WTC11 (cell line): Measurements from ENCODE around the gene IRF2. TPM values are rescaled to one million over a fixed set of nuclear protein-coding genes. Genes with fewer than 3 reads are reported as not detected.
A peak's percentile ranks its signal among the peaks of the same experiment; 100 is the strongest.

Experiments
- ATAC-seq: fragments of 200-7000 bp; cut with Tn5 transposase; 2 replicates; pipeline ENCODE4 v1.10.0; 2021; ENCODE audit warnings: mild to moderate bottlenecking, moderate library complexity
- Bru-seq: library from RNA; stranded (reverse); fragments of 400-500 nt; gene quantifications from one replicate; lab custom pipeline; 2021; lab: Mats Ljungman, UMichigan
- CTCF ChIA-PET: fragments of 300-600 bp; sonication (Branson Sonifier 250); formaldehyde crosslinking; loops from one replicate; lab custom pipeline; 2021; ENCODE audit warnings: antibody characterized with exemption; lab: Charles Lee
- POLR2A ChIA-PET: fragments of 350-600 bp; sonication (Branson Sonifier 250); formaldehyde crosslinking; loops from one replicate; lab custom pipeline; 2021; ENCODE audit warnings: antibody characterized with exemption; lab: Charles Lee
- DNase-seq: peaks from one replicate; pipeline ENCODE4 v3.0.0; 2021; ENCODE audit warnings: low spot score
- H3K27ac Mint-ChIP-seq: 2 replicates; pipeline ENCODE4 v1.8.0; 2021; ENCODE audit warnings: mixed read lengths
- H3K27me3 Mint-ChIP-seq: 2 replicates; pipeline ENCODE4 v1.8.0; 2021; ENCODE audit warnings: low read depth, mild to moderate bottlenecking, moderate library complexity, mixed read lengths
- H3K36me3 Mint-ChIP-seq: 2 replicates; pipeline ENCODE4 v1.8.0; 2021; ENCODE audit warnings: mixed read lengths
- H3K4me1 Mint-ChIP-seq: 2 replicates; pipeline ENCODE4 v1.8.0; 2022; ENCODE audit warnings: mixed read lengths
- H3K4me3 Mint-ChIP-seq: 2 replicates; pipeline ENCODE4 v1.8.0; 2021; ENCODE audit warnings: mild to moderate bottlenecking, moderate library complexity, mixed read lengths
- H3K9me3 Mint-ChIP-seq: 2 replicates; pipeline ENCODE4 v1.8.0; 2021; ENCODE audit warnings: mixed read lengths
- CREM ChIP-seq: sonication (generic); formaldehyde crosslinking; IDR thresholded peaks from 2 replicates; pipeline ENCODE4 v1.8.1; 2022; ENCODE audit warnings: mild to moderate bottlenecking, missing genetic modification reagents, moderate library complexity
- E2F4 ChIP-seq: sonication (generic); formaldehyde crosslinking; IDR thresholded peaks from 2 replicates; pipeline ENCODE4 v1.8.1; 2022; ENCODE audit warnings: low read depth, mild to moderate bottlenecking, moderate library complexity, missing genetic modification reagents, borderline replicate concordance
- FOXK1 ChIP-seq: sonication (generic); formaldehyde crosslinking; IDR thresholded peaks from 2 replicates; pipeline ENCODE4 v1.8.0; 2022; ENCODE audit warnings: mild to moderate bottlenecking, moderate library complexity, missing genetic modification reagents
- GABPB1 ChIP-seq: sonication (generic); formaldehyde crosslinking; IDR thresholded peaks from 2 replicates; pipeline ENCODE4 v1.8.1; 2023; ENCODE audit warnings: mild to moderate bottlenecking, missing genetic modification reagents
- IRF1 ChIP-seq: sonication (generic); formaldehyde crosslinking; IDR thresholded peaks from 2 replicates; pipeline ENCODE4 v1.8.0; 2023; ENCODE audit warnings: missing genetic modification reagents
- KAT7 ChIP-seq: sonication (generic); formaldehyde crosslinking; IDR thresholded peaks from 2 replicates; pipeline ENCODE4 v1.8.1; 2023; ENCODE audit warnings: missing genetic modification reagents, mild to moderate bottlenecking, borderline replicate concordance
- MAX ChIP-seq: sonication (generic); formaldehyde crosslinking; IDR thresholded peaks from 2 replicates; pipeline ENCODE4 v1.8.0; 2022; ENCODE audit warnings: mild to moderate bottlenecking, missing genetic modification reagents
- MXD4 ChIP-seq: fragments of 250-450 bp; sonication (Bioruptor Pico); IDR thresholded peaks from 2 replicates; pipeline ENCODE4 v1.8.0; 2021; ENCODE audit warnings: mild to moderate bottlenecking, moderate library complexity, borderline replicate concordance
- MYBL2 ChIP-seq: sonication (generic); formaldehyde crosslinking; IDR thresholded peaks from 2 replicates; pipeline ENCODE4 v1.8.1; 2023; ENCODE audit warnings: mild to moderate bottlenecking, moderate library complexity, missing genetic modification reagents
- NFYB ChIP-seq: sonication (generic); formaldehyde crosslinking; conservative IDR thresholded peaks from 2 replicates; pipeline ENCODE4 v1.8.0; 2022; ENCODE audit warnings: low read depth, missing genetic modification reagents
- NR2C2 ChIP-seq: sonication (generic); formaldehyde crosslinking; IDR thresholded peaks from 2 replicates; pipeline ENCODE4 v1.8.0; 2022; ENCODE audit warnings: mild to moderate bottlenecking, missing genetic modification reagents
- NR3C1 ChIP-seq: sonication (generic); formaldehyde crosslinking; conservative IDR thresholded peaks from 2 replicates; pipeline ENCODE4 v1.8.1; 2023; ENCODE audit warnings: low read depth, mild to moderate bottlenecking, missing genetic modification reagents
- SP1 ChIP-seq: sonication (generic); formaldehyde crosslinking; conservative IDR thresholded peaks from 2 replicates; pipeline ENCODE4 v1.8.1; 2022; ENCODE audit warnings: missing genetic modification reagents
- ZBTB21 ChIP-seq: sonication (generic); formaldehyde crosslinking; IDR thresholded peaks from 2 replicates; pipeline ENCODE4 v1.8.1; 2023; ENCODE audit warnings: mild to moderate bottlenecking, missing genetic modification reagents, borderline replicate concordance
- ZNF263 ChIP-seq: sonication (generic); formaldehyde crosslinking; IDR thresholded peaks from 2 replicates; pipeline ENCODE4 v1.8.1; 2022; ENCODE audit warnings: low read depth, mild to moderate bottlenecking, moderate library complexity, missing genetic modification reagents
- ZNF281 ChIP-seq: sonication (generic); formaldehyde crosslinking; IDR thresholded peaks from 2 replicates; pipeline ENCODE4 v1.8.0; 2023; ENCODE audit warnings: mild to moderate bottlenecking, missing genetic modification reagents
- ZNF423 ChIP-seq: fragments of 250-450 bp; sonication (Bioruptor Pico); IDR thresholded peaks from 2 replicates; pipeline ENCODE4 v2.1.2; 2022; ENCODE audit warnings: mild to moderate bottlenecking, moderate library complexity
- long read RNA-seq, 3 experiments: library from RNA in 1 of 3; library from capped mRNA in 1 of 3; library from polyadenylated mRNA in 1 of 3; unstranded in 2 of 3; stranded (forward) in 1 of 3; transcript quantifications; one replicate each; pipeline ENCODE4 v2.0.0, GENCODE V29; 2021
- total RNA-seq: library from RNA; stranded (reverse); gene quantifications from 3 replicates; pipeline ENCODE4 v1.2.3, GENCODE V29; 2021
- TF ChIP-seq, protein P1 (sequence below): sonication (generic); formaldehyde crosslinking; IDR thresholded peaks from 2 replicates; pipeline ENCODE4 v1.8.1; 2023; ENCODE audit warnings: mild to moderate bottlenecking, moderate library complexity, missing genetic modification reagents
- TF ChIP-seq, protein P2 (sequence below): sonication (generic); formaldehyde crosslinking; IDR thresholded peaks from 2 replicates; pipeline ENCODE4 v1.8.1; 2022; ENCODE audit warnings: missing genetic modification reagents, borderline replicate concordance
- TF ChIP-seq, protein P3 (sequence below): sonication (generic); formaldehyde crosslinking; IDR thresholded peaks from 2 replicates; pipeline ENCODE4 v1.8.1; 2023; ENCODE audit warnings: mild to moderate bottlenecking, missing genetic modification reagents
- TF ChIP-seq, protein P4 (sequence below): fragments of 250-450 bp; sonication (Bioruptor Pico); IDR thresholded peaks from 2 replicates; pipeline ENCODE4 v1.8.0; 2021; ENCODE audit warnings: mild to moderate bottlenecking

The IRF2 gene
- total RNA-seq (9.3 to 11.8 TPM (median 11.3 TPM) in 3 replicates), Bru-seq, nascent RNA (percentile 69 among the genes with signal in this experiment)
- long read RNA-seq, experiment 1, transcript IRF2-201 (9 exons, 2,303 nt): major isoform, 18 of 31 reads
- long read RNA-seq, experiment 1, partial matches to known transcripts: 6 of 31 reads
- long read RNA-seq, experiment 1, other reads (novel, unspliced or antisense): 7 of 31 reads
- long read RNA-seq, experiment 2, partial matches to known transcripts: 2 of 10 reads
- long read RNA-seq, experiment 2, other reads (novel, unspliced or antisense): 5 of 10 reads
- long read RNA-seq, experiment 3, partial matches to known transcripts: 0 of 8 reads
- long read RNA-seq, experiment 3, other reads (novel, unspliced or antisense): 4 of 8 reads

DNA sequence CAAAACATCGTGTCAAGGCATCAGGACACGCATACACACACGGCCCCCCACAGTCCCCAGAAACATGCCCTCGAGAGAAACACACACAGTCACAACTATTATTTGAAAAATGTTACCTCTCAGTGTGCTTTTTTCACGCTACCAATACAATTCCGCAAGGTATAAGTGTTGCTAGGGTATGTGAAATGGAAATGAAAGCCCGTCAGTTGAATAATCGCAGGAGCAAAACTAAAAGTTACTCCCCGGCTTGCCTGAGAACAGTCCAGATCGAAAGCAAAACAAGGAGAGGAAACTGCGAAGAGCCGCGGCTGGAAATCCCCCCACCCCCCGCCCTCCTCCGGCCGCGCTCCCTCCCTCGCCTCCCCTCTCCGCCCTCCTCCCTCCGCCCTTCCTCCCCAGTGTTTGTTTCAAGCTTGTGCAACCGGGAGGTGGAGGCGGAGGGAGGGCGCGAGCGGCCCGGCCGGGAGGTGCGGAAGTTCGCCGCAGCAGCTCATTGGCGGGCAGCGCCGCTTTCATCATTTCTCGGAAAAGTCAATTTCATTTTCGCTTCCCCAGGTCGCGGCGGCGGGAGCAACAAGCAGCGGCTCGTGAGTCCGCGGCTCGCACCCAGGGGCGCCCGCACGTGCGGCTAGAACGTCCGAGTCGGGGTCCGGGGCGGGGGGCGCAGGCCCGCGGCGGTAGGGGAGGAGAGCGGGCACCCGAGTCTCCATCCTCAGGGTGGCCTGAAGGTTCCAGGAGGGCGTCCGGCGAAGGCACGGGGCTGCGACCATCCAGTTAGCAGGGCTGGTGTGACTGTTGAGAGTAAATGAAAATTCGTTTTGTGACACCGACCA lies at the start of gene IRF2:
Gene IRF2 (minus strand): TSS at position 288 of the 833 bp plus-strand sequence. CDS start 45,486 bp downstream, outside the sequence.
- Mint-ChIP-seq H3K27me3 (no peaks in the 10 kb centered on the region), H3K9me3 (no peaks in the 10 kb centered on the region), H3K4me1 (peaks cover 34% of the 10 kb centered on the region), H3K4me3 (peak within 1 kb of the TSS; percentile 98), H3K27ac (peak within 1 kb of the TSS; percentile 97), H3K36me3 (no peaks in the 10 kb centered on the region)
- peak; percentile 60 for ATAC-seq
- peak; percentile 92 for DNase-seq
- CTCF ChIA-PET: interaction anchor here (0.5 to 1.5 kb wide), 8 partner anchors 14 to 1330 kb away, joined by 3 to 7 read pairs (median 4); partner anchors contain the start of genes CASP3 and PRIMPOL
- POLR2A ChIA-PET: interaction anchor here (0.7 to 2.0 kb wide), 12 partner anchors 27 to 308 kb away, joined by 3 to 8 read pairs (median 3); partner anchors contain the start of genes CASP3 and CENPU
- TF ChIP-seq ZNF423 (CRISPR knock-in tag) (peak; percentile 85), NR2C2 (CRISPR knock-in tag) (no peak), FOXK1 (CRISPR knock-in tag) (peak; percentile 70; the same call in 1 of the 2 replicates), ZNF281 (CRISPR knock-in tag) (peak; percentile 66; the same call in 1 of the 2 replicates), NR3C1 (CRISPR knock-in tag) (no peak), CREM (CRISPR knock-in tag) (peak; percentile 70), MAX (CRISPR knock-in tag) (peak; percentile 75), SP1 (CRISPR knock-in tag) (peak; percentile 59; the same call in 1 of the 2 replicates), ZNF263 (peak; percentile 75; the same call in 1 of the 2 replicates), E2F4 (CRISPR knock-in tag) (0 out of 2 replicates have a peak, but pooled peaks have one; percentile 27), KAT7 (CRISPR knock-in tag) (0 out of 2 replicates have a peak, but pooled peaks have one; percentile 72), MYBL2 (peak; percentile 81; the same call in 1 of the 2 replicates), GABPB1 (peak; percentile 90), MXD4 (CRISPR knock-in tag) (no peak), ZBTB21 (CRISPR knock-in tag) (peak; percentile 29; the same call in 1 of the 2 replicates), IRF1 (CRISPR knock-in tag) (no peak), NFYB (CRISPR knock-in tag) (peak; percentile 60)
- TF ChIP-seq, protein P1, sequence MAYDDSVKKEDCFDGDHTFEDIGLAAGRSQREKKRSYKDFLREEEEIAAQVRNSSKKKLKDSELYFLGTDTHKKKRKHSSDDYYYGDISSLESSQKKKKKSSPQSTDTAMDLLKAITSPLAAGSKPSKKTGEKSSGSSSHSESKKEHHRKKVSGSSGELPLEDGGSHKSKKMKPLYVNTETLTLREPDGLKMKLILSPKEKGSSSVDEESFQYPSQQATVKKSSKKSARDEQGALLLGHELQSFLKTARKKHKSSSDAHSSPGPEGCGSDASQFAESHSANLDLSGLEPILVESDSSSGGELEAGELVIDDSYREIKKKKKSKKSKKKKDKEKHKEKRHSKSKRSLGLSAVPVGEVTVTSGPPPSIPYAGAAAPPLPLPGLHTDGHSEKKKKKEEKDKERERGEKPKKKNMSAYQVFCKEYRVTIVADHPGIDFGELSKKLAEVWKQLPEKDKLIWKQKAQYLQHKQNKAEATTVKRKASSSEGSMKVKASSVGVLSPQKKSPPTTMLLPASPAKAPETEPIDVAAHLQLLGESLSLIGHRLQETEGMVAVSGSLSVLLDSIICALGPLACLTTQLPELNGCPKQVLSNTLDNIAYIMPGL: peak; percentile 50; the same call in 1 of the 2 replicates
- TF ChIP-seq, protein P2, sequence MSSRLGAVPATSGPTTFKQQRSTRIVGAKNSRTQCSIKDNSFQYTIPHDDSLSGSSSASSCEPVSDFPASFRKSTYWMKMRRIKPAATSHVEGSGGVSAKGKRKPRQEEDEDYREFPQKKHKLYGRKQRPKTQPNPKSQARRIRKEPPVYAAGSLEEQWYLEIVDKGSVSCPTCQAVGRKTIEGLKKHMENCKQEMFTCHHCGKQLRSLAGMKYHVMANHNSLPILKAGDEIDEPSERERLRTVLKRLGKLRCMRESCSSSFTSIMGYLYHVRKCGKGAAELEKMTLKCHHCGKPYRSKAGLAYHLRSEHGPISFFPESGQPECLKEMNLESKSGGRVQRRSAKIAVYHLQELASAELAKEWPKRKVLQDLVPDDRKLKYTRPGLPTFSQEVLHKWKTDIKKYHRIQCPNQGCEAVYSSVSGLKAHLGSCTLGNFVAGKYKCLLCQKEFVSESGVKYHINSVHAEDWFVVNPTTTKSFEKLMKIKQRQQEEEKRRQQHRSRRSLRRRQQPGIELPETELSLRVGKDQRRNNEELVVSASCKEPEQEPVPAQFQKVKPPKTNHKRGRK (CRISPR knock-in tag): no peak
- TF ChIP-seq, protein P3, sequence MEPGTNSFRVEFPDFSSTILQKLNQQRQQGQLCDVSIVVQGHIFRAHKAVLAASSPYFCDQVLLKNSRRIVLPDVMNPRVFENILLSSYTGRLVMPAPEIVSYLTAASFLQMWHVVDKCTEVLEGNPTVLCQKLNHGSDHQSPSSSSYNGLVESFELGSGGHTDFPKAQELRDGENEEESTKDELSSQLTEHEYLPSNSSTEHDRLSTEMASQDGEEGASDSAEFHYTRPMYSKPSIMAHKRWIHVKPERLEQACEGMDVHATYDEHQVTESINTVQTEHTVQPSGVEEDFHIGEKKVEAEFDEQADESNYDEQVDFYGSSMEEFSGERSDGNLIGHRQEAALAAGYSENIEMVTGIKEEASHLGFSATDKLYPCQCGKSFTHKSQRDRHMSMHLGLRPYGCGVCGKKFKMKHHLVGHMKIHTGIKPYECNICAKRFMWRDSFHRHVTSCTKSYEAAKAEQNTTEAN (CRISPR knock-in tag): 0 out of 2 replicates have a peak, but pooled peaks have one; percentile 46
- TF ChIP-seq, protein P4, sequence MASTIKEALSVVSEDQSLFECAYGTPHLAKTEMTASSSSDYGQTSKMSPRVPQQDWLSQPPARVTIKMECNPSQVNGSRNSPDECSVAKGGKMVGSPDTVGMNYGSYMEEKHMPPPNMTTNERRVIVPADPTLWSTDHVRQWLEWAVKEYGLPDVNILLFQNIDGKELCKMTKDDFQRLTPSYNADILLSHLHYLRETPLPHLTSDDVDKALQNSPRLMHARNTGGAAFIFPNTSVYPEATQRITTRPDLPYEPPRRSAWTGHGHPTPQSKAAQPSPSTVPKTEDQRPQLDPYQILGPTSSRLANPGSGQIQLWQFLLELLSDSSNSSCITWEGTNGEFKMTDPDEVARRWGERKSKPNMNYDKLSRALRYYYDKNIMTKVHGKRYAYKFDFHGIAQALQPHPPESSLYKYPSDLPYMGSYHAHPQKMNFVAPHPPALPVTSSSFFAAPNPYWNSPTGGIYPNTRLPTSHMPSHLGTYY (CRISPR knock-in tag): no peak
